Measurements from ENCODE around the gene KRT83. TPM values are rescaled to one million over a fixed set of nuclear protein-coding genes. Genes with fewer than 3 reads are reported as not detected.

Gene KRT83
- total and polyA plus RNA-seq, 9 donors: not detected

DNA sequence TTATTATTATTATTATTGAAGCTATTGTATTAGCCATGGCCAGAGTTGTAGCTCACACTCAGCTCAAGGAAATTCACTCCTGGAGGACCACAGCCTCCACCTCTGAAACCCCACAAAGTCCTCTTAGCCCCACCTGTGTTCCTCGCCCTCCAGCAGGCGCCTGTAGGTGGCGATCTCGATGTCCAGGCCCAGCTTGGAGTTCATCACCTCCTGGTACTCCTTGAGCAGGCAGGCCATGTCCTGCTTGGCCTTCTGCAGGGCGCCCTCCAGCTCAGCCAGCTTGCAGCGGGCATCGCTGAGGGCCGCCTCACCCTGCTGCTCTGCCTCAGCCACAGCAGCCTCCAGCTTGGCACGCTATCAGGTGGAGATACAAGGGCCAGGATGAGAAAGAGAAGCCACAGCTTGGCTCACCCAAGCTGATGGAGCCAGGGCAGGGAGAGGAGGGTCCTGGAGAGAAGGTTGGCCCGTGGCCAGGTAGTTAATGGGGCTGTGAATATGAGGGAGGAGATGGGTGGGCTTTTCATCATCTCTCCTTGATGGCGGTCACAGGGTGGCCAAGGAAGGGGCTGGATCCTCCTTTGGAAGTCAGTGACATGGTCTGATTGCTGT is 41.0 kb upstream of the KRT83 start:
- Histone ChIP-seq H3K4me1 (ENCODE audit: control insufficient read depth, insufficient read depth, low read length) (peaks cover 28% of the 10 kb centered on the region), H3K9me3 (replicated peaks; ENCODE audit: control insufficient read depth, low read depth, low read length) (no peaks in the 10 kb centered on the region), H3K36me3 (ENCODE audit: control insufficient read depth, insufficient read depth, low read length) (no peaks in the 10 kb centered on the region), H3K4me3 (ENCODE audit: low read length) (no peak overlapping the region), H3K27me3 (ENCODE audit: control insufficient read depth, insufficient read depth, low read length) (peaks cover 10% of the 10 kb centered on the region), H3K27ac (ENCODE audit: low read length) (no peak overlapping the region)
- DNase-seq: no peak
- WGBS (ENCODE audit: insufficient coverage): 77% methylated on average over 7 of the region's 11 CpGs

DNA sequence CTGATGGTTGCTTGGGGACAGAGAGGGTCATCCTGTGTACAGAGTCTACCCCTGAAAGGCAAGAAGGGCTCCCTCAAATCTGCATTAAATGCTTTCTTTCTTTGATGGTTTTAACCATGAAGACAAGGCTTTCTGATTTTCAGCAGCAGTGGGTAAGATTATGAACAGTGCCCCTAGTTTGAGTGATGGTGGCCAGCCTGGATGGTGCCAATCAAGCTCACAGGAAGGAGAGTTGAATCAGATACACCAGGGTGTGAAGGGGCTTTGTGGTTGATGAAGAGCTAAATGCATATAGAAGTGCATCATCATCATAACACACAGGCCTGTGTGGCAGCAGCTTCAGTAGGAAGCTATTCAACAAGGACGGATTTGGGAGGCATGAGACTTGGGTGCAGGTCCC is 40.4 kb upstream of the KRT83 start:
- Histone ChIP-seq H3K36me3 (ENCODE audit: control insufficient read depth, insufficient read depth, low read length) (no peaks in the 10 kb centered on the region), H3K9me3 (replicated peaks; ENCODE audit: control insufficient read depth, low read depth, low read length) (no peaks in the 10 kb centered on the region), H3K27me3 (ENCODE audit: control insufficient read depth, insufficient read depth, low read length) (peaks cover 8% of the 10 kb centered on the region), H3K4me1 (ENCODE audit: control insufficient read depth, insufficient read depth, low read length) (peaks cover 28% of the 10 kb centered on the region), H3K27ac (ENCODE audit: low read length) (no peak overlapping the region), H3K4me3 (ENCODE audit: low read length) (no peak overlapping the region)
- DNase-seq: no peak
- WGBS (ENCODE audit: insufficient coverage): 75% methylated on average over 1 of the region's 1 CpG

DNA sequence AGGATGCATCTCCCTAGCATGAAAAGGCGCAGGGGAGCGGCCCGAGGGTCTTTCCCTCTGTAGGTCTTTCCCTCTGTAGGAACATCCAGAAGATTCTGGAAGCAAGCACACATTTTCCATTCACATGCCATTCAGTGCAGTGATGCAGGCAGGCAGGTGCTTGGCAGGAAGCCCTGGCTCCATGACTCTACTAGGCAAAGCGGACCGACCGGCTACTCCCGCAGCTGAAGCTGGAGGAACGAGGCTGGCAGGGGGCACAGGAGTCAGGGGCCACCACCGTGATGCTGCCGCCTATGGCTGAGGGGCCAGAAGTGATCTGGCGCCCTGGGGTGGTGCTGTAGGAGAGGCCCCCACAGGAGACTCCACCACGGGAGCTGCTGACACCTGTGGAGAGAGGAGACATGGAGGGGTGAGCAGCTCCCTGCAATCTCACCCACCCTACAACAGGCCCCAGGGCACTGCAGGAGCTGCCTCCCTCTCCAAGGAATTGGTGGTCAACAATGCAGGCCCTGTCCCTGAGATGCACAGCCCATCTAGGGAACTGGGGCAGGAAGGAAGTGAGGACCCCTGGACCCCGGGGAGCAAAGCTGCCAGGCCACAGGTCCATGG is 39.6 kb upstream of the KRT83 start:
- H3K4me1 ChIP-seq (ENCODE audit: control insufficient read depth, insufficient read depth, low read length): peaks cover 28% of the 10 kb centered on the region
- no peaks in the 10 kb centered on the region for H3K36me3 ChIP-seq (ENCODE audit: control insufficient read depth, insufficient read depth, low read length)
- H3K27ac ChIP-seq (ENCODE audit: low read length): no peak overlapping the region
- H3K4me3 ChIP-seq (ENCODE audit: low read length): no peak overlapping the region
- H3K9me3 ChIP-seq (replicated peaks; ENCODE audit: control insufficient read depth, low read depth, low read length): no peaks in the 10 kb centered on the region
- H3K27me3 ChIP-seq (ENCODE audit: control insufficient read depth, insufficient read depth, low read length): peaks cover 8% of the 10 kb centered on the region
- DNase-seq: peak; percentile 46
- WGBS (ENCODE audit: insufficient coverage): 66% methylated on average over 12 of the region's 13 CpGs

DNA sequence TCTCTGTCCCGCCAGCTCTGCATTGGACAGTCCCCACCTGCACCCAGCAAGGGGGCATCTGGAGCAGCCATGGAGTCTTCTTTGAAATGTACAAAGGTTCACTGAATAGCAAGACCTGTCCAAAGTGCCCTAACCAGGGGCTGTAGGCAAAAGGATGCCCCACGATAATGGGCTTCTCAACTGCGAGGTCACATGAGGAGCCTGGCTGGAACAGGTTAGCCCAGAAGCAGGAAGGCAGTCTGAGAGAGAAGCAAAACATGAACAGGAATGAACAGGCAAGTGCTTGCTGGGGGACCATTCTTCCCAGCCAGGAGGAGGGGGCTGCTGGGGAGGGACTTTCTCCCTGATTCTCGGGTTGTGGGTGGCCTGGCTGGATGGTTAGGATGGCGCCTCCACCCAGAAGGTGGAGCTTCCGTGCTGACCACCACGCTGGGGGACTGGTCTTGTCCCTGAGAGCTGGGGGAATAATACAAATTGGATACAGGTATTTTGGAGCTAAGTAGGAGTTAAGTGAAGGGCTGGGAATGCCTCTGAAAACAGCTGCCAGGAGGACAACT is 39.0 kb upstream of the KRT83 start:
- H3K27me3 ChIP-seq (ENCODE audit: control insufficient read depth, insufficient read depth, low read length): peaks cover 8% of the 10 kb centered on the region
- H3K9me3 ChIP-seq (replicated peaks; ENCODE audit: control insufficient read depth, low read depth, low read length): no peaks in the 10 kb centered on the region
- H3K27ac ChIP-seq (ENCODE audit: low read length): no peak overlapping the region
- H3K36me3 ChIP-seq (ENCODE audit: control insufficient read depth, insufficient read depth, low read length): no peaks in the 10 kb centered on the region
- H3K4me3 ChIP-seq (ENCODE audit: low read length): no peak overlapping the region
- peaks cover 31% of the 10 kb centered on the region for H3K4me1 ChIP-seq (ENCODE audit: control insufficient read depth, insufficient read depth, low read length)
- 72% methylated on average over 7 of the region's 7 CpGs for WGBS (ENCODE audit: insufficient coverage)
- no peak for DNase-seq

DNA sequence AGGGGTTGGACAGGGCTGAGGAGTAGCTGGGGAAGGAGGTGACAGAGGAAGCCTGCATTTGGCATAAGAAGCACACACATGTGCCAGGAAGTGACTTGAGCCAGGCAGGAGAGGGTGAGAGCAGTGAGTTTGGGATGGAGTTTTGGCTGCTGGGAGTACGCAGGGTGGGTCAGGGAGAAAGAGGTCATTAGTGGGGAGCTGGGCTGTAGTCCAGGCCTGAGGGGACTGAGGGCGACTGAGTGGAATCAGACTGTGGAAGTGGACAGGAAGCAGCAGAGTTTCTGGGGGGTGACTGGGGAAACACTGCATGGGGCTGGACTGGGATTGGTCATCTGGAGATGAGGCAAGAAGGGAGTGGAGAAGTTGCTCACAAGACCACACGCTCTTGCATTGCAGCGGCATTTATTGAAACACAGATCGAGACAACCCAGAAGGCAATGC is 38.4 kb upstream of the KRT83 start:
- WGBS (ENCODE audit: insufficient coverage): 47% methylated on average over 4 of the region's 5 CpGs
- H3K27me3 ChIP-seq (ENCODE audit: control insufficient read depth, insufficient read depth, low read length): peaks cover 8% of the 10 kb centered on the region

DNA sequence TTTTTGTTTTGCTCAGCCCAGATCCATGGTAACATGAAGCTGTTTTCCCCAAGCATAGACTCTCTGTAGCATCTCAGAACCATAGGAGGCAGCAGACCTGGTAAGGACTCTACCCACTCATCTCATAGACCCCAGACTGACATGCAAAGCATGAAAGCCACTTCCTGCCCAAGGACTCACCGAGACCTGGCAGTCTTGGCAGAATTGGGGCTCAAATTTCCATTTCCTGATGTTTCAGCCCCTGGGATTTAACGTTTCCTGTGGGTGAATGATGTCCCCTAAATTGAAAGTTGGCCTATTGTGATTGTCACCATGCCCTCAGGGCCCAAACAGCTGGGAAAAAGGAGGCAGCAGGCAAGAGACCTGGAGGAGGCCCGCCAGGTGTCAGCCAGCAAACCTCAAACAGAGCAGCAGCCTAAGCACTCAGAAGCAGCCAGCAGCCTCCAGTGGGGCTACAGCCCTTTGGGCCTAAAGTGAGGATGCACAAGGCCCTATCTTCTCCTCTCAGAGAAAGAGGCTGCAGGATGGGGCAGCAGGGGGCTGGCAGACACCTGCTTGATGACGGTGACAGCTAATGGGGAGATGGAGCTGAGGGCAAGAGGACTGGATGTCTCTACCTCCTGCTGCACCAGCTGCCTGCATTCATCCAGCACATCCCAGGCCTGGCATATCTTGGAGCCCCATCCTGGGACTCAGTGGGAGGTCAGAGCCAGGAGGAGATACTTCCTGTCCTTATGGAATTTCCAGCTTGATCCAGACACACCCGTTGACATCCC is 37.6 kb upstream of the KRT83 start:
- H3K36me3 ChIP-seq (ENCODE audit: control insufficient read depth, insufficient read depth, low read length): no peaks in the 10 kb centered on the region
- no peak overlapping the region for H3K27ac ChIP-seq (ENCODE audit: low read length)
- H3K4me1 ChIP-seq (ENCODE audit: control insufficient read depth, insufficient read depth, low read length): peaks cover 39% of the 10 kb centered on the region
- no peak overlapping the region for H3K4me3 ChIP-seq (ENCODE audit: low read length)
- peaks cover 5% of the 10 kb centered on the region for H3K27me3 ChIP-seq (ENCODE audit: control insufficient read depth, insufficient read depth, low read length)
- H3K9me3 ChIP-seq (replicated peaks; ENCODE audit: control insufficient read depth, low read depth, low read length): no peaks in the 10 kb centered on the region
- DNase-seq: no peak
- 55% methylated on average over 3 of the region's 5 CpGs for WGBS (ENCODE audit: insufficient coverage)

More for the DNA sequence above, 38.4 kb upstream of the KRT83 start:
- H3K27ac ChIP-seq (ENCODE audit: low read length): no peak overlapping the region
- peaks cover 34% of the 10 kb centered on the region for H3K4me1 ChIP-seq (ENCODE audit: control insufficient read depth, insufficient read depth, low read length)
- DNase-seq: peak; percentile 18
- no peaks in the 10 kb centered on the region for H3K9me3 ChIP-seq (replicated peaks; ENCODE audit: control insufficient read depth, low read depth, low read length)
- H3K4me3 ChIP-seq (ENCODE audit: low read length): no peak overlapping the region
- no peaks in the 10 kb centered on the region for H3K36me3 ChIP-seq (ENCODE audit: control insufficient read depth, insufficient read depth, low read length)

DNA sequence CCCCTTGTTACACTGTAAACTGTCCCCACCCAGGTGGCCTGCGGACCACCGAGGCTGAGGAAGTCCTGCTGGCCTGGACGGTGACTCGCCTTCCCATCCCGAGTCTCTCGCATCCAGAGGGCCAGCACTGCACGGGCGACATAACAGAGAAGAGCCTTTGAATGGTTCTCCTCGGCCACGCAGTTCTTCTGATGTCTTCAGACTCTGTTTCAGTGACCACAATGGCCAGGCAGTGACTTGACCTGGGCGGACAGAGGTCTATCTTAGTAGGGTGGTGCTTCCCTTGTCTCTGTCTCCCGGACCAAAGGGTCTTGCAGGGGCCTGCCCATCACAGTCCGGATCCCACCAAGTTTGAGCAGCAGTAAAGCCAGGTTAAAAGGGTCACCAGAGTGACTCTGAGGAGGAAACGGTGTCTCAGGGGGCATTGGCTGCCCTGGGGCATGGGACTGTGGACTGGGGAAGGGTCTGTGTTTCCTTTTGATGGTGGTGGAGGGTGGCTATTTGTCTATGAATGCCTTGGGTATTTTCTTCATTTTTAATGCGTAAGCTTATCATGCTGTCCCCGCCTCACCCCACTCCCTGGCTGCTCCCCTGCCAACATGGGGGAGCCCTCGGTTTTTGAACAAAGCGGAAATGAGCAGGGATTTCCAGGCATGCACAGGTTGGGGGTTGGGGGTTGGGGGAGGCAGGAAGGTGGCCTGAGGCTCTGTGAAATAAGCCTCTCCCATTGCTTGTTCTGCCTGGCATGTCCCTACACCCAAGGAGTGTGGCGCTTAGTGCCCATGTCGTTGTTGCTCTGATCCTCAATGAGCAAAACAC is 35.8 kb upstream of the KRT83 start:
- 91% methylated on average over 15 of the region's 20 CpGs for WGBS (ENCODE audit: insufficient coverage)
- Histone ChIP-seq H3K4me1 (ENCODE audit: control insufficient read depth, insufficient read depth, low read length) (peaks cover 48% of the 10 kb centered on the region), H3K27me3 (ENCODE audit: control insufficient read depth, insufficient read depth, low read length) (peaks cover 11% of the 10 kb centered on the region), H3K9me3 (replicated peaks; ENCODE audit: control insufficient read depth, low read depth, low read length) (no peaks in the 10 kb centered on the region), H3K36me3 (ENCODE audit: control insufficient read depth, insufficient read depth, low read length) (no peaks in the 10 kb centered on the region), H3K4me3 (ENCODE audit: low read length) (no peak overlapping the region), H3K27ac (ENCODE audit: low read length) (no peak overlapping the region)
- no peak for DNase-seq

DNA sequence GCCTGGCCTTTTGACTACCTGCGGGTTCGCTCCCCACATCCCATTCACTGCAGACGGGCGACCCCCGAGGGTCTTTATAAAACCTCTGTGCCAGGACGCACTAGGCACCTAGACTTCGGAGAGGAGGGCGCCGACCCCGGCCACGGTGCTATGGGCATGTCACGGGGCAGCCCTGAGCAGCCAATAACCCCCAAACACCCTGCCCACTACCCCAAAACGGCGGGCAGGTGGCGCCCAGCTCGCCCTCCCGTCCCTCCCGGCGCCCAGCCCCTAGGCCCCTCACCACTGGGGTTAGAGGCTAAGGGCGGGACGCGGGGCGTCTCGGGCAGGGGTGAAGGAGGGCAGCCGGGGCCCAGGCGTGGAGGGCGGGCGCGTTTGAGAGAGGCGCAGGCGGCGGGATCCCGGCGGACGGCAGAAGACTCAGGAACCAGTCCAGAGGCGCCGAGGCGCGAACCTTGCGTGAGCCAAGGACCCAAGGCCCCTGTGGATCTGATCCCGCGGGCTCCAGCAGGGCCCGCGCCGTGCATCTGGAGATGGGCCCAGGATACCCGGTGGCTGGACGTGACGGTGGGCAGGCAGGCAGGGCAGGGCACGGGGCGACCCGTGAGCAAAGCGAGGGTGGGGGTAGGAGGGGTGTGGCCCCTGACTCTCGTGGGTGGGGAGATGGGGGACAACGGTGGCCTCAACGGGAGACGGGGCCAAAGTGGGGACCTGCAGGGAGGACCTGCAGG is 35.0 kb upstream of the KRT83 start:
- H3K36me3 ChIP-seq (ENCODE audit: control insufficient read depth, insufficient read depth, low read length): no peaks in the 10 kb centered on the region

DNA sequence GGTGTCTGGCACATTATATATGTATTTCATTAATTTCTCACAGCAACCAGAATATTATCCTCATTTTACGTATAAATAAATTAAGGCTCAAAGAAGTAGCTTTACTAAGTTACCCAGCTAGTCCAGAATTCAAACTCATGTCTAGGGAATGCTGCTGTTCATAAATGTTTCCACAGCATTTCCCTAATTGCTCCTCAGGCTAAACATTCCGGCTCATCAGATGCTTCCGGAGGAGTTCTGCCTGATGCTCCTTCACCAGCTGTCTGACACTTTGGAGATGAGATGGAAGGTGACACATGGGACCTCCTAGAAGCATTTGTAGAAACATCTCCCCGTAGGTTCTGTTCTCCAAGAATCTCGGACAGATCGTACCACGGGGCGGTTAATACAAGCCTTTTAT is 34.0 kb upstream of the KRT83 start:
- Histone ChIP-seq H3K4me3 (ENCODE audit: low read length) (no peak overlapping the region), H3K36me3 (ENCODE audit: control insufficient read depth, insufficient read depth, low read length) (no peaks in the 10 kb centered on the region), H3K4me1 (ENCODE audit: control insufficient read depth, insufficient read depth, low read length) (peaks cover 44% of the 10 kb centered on the region), H3K9me3 (replicated peaks; ENCODE audit: control insufficient read depth, low read depth, low read length) (no peaks in the 10 kb centered on the region), H3K27ac (ENCODE audit: low read length) (no peak overlapping the region), H3K27me3 (ENCODE audit: control insufficient read depth, insufficient read depth, low read length) (peaks cover 11% of the 10 kb centered on the region)
- no peak for DNase-seq
- 93% methylated on average over 5 of the region's 8 CpGs for WGBS (ENCODE audit: insufficient coverage)

More for the DNA sequence above, 35.0 kb upstream of the KRT83 start:
- Histone ChIP-seq H3K27ac (ENCODE audit: low read length) (no peak overlapping the region), H3K9me3 (replicated peaks; ENCODE audit: control insufficient read depth, low read depth, low read length) (no peaks in the 10 kb centered on the region), H3K4me1 (ENCODE audit: control insufficient read depth, insufficient read depth, low read length) (peaks cover 50% of the 10 kb centered on the region), H3K27me3 (ENCODE audit: control insufficient read depth, insufficient read depth, low read length) (peaks cover 11% of the 10 kb centered on the region), H3K4me3 (ENCODE audit: low read length) (no peak overlapping the region)
- DNase-seq: no peak
- 89% methylated on average over 47 of the region's 56 CpGs for WGBS (ENCODE audit: insufficient coverage)
